ENCODE data around the gene CRYGB. TPM values are rescaled to one million over a fixed set of nuclear protein-coding genes. Genes with fewer than 3 reads are reported as not detected.

CRYGB gene
- total RNA-seq, 1 donor from 2014 or later: not detected

GRCh38 chr2:208179028-208179609 is 33.2 kb upstream of the CRYGB start:
- no peak for TF ChIP-seq CTCF (IDR thresholded peaks at IDR 0.05)
- H3K27ac Mint-ChIP-seq (ENCODE audit: unreplicated experiment): no peak overlapping the region
- H3K4me3 Mint-ChIP-seq (ENCODE audit: unreplicated experiment): no peak overlapping the region
- H3K9me3 Mint-ChIP-seq (ENCODE audit: unreplicated experiment): no peaks in the 10 kb centered on the region
- H3K36me3 Mint-ChIP-seq (ENCODE audit: unreplicated experiment): no peaks in the 10 kb centered on the region
- DNase-seq (ENCODE audit: extremely low spot score, unreplicated experiment): peak; percentile 67
- peaks cover 29% of the 10 kb centered on the region for H3K27me3 Mint-ChIP-seq (ENCODE audit: unreplicated experiment)
- no peaks in the 10 kb centered on the region for H3K4me1 Mint-ChIP-seq (ENCODE audit: unreplicated experiment)

- no peaks in the 10 kb centered on the region for H3K9me3 Mint-ChIP-seq (ENCODE audit: unreplicated experiment)
- no peak overlapping the region for H3K27ac Mint-ChIP-seq (ENCODE audit: unreplicated experiment)
- H3K36me3 Mint-ChIP-seq (ENCODE audit: unreplicated experiment): no peaks in the 10 kb centered on the region
- H3K27me3 Mint-ChIP-seq (ENCODE audit: unreplicated experiment): peaks cover 10% of the 10 kb centered on the region
- H3K4me3 Mint-ChIP-seq (ENCODE audit: unreplicated experiment): no peak overlapping the region
- TF ChIP-seq CTCF (IDR thresholded peaks at IDR 0.05): no peak
- no peaks in the 10 kb centered on the region for H3K4me1 Mint-ChIP-seq (ENCODE audit: unreplicated experiment)
- DNase-seq (ENCODE audit: extremely low spot score, unreplicated experiment): no peak
Observed at GRCh38 chr2:208175840-208176153, 29.8 kb upstream of the CRYGB start.

GRCh38 chr2:208175069-208175839 is 29.3 kb upstream of the CRYGB start:
- Mint-ChIP-seq H3K4me1 (ENCODE audit: unreplicated experiment) (no peaks in the 10 kb centered on the region), H3K36me3 (ENCODE audit: unreplicated experiment) (no peaks in the 10 kb centered on the region), H3K27me3 (ENCODE audit: unreplicated experiment) (peaks cover 8% of the 10 kb centered on the region), H3K4me3 (ENCODE audit: unreplicated experiment) (no peak overlapping the region), H3K9me3 (ENCODE audit: unreplicated experiment) (no peaks in the 10 kb centered on the region), H3K27ac (ENCODE audit: unreplicated experiment) (no peak overlapping the region)
- peak; percentile 88 for DNase-seq (ENCODE audit: extremely low spot score, unreplicated experiment)
- TF ChIP-seq CTCF (IDR thresholded peaks at IDR 0.05): peak; percentile 91

- no peaks in the 10 kb centered on the region for H3K4me1 Mint-ChIP-seq (ENCODE audit: unreplicated experiment)
- no peak for TF ChIP-seq CTCF (IDR thresholded peaks at IDR 0.05)
- no peak for DNase-seq (ENCODE audit: extremely low spot score, unreplicated experiment)
- no peaks in the 10 kb centered on the region for H3K36me3 Mint-ChIP-seq (ENCODE audit: unreplicated experiment)
- H3K27me3 Mint-ChIP-seq (ENCODE audit: unreplicated experiment): peaks cover 9% of the 10 kb centered on the region
- H3K27ac Mint-ChIP-seq (ENCODE audit: unreplicated experiment): no peak overlapping the region
- no peak overlapping the region for H3K4me3 Mint-ChIP-seq (ENCODE audit: unreplicated experiment)
- no peaks in the 10 kb centered on the region for H3K9me3 Mint-ChIP-seq (ENCODE audit: unreplicated experiment)
Observed at GRCh38 chr2:208174144-208174543, 28.2 kb upstream of the CRYGB start.

- no peak for TF ChIP-seq CTCF (IDR thresholded peaks at IDR 0.05)
- no peaks in the 10 kb centered on the region for H3K9me3 Mint-ChIP-seq (ENCODE audit: unreplicated experiment)
- no peak overlapping the region for H3K4me3 Mint-ChIP-seq (ENCODE audit: unreplicated experiment)
- H3K36me3 Mint-ChIP-seq (ENCODE audit: unreplicated experiment): no peaks in the 10 kb centered on the region
- DNase-seq (ENCODE audit: extremely low spot score, unreplicated experiment): no peak
- H3K27ac Mint-ChIP-seq (ENCODE audit: unreplicated experiment): no peak overlapping the region
- H3K4me1 Mint-ChIP-seq (ENCODE audit: unreplicated experiment): no peaks in the 10 kb centered on the region
- peaks cover 15% of the 10 kb centered on the region for H3K27me3 Mint-ChIP-seq (ENCODE audit: unreplicated experiment)
Observed at GRCh38 chr2:208172125-208172524, 26.2 kb upstream of the CRYGB start.
